Keratinocyte (primary cell): Measurements from ENCODE around the gene CDKL5. TPM values are rescaled to one million over a fixed set of nuclear protein-coding genes. Genes with fewer than 3 reads are reported as not detected.

Source experiments
- DNase-seq: peaks from one replicate; pipeline ENCODE4 v3.0.0-alpha.2; 2011; ENCODE audit warnings: low read depth, missing footprints, low spot score
- FAIRE-seq: peaks from 2 replicates; lab custom pipeline; 2011; peaks lifted over from hg19 to GRCh38; lab: Jason Lieb, UNC
- H2AFZ ChIP-seq: 2 replicates; pipeline ENCODE4 v1.6.0; 2012; ENCODE audit warnings: low read length, control low read depth, inconsistent platforms; ENCODE audit not compliant: control insufficient read depth
- H3K27ac ChIP-seq: 2 replicates; pipeline ENCODE4 v1.5.1; 2011; ENCODE audit warnings: low read length; ENCODE audit not compliant: control insufficient read depth, insufficient read depth
- H3K27me3 ChIP-seq: 3 replicates; pipeline ENCODE4 v1.6.0; 2011; ENCODE audit warnings: low read length; ENCODE audit not compliant: control insufficient read depth, insufficient read depth; ENCODE audit errors: extremely low read depth
- H3K36me3 ChIP-seq, 2 experiments: 2 replicates in 1 of 2; 3 replicates in 1 of 2; pipeline ENCODE4 v1.5.1; 2011; ENCODE audit warnings: low read length in 2 of 2, mild to moderate bottlenecking in 1 of 2; ENCODE audit not compliant: control insufficient read depth in 2 of 2, insufficient read depth in 2 of 2; ENCODE audit errors: extremely low read depth in 1 of 2
- H3K4me1 ChIP-seq: 3 replicates; pipeline ENCODE4 v1.5.1; 2011; ENCODE audit warnings: low read length; ENCODE audit not compliant: control insufficient read depth, insufficient read depth; ENCODE audit errors: extremely low read depth
- H3K4me2 ChIP-seq: 3 replicates; pipeline ENCODE4 v1.6.0; 2011; ENCODE audit warnings: low read depth, low read length; ENCODE audit not compliant: control insufficient read depth, insufficient read depth; ENCODE audit errors: extremely low read depth
- H3K4me3 ChIP-seq, 3 experiments: fragments of 200-600 bp in 1 of 3; sonication (generic) in 1 of 3; 2 replicates in 2 of 3; 3 replicates in 1 of 3; pipeline ENCODE4 v1.5.1; 2011 to 2016; ENCODE audit warnings: low read length in 3 of 3, mild to moderate bottlenecking in 3 of 3, control low read depth in 2 of 3, inconsistent platforms in 1 of 3, low read depth in 1 of 3, mixed read lengths in 1 of 3, mixed run types in 1 of 3, moderate library complexity in 1 of 3; ENCODE audit not compliant: control insufficient read depth in 2 of 3, insufficient read depth in 2 of 3; ENCODE audit errors: extremely low read depth in 1 of 3
- H3K79me2 ChIP-seq: 2 replicates; pipeline ENCODE4 v1.6.0; 2012; ENCODE audit warnings: low read length; ENCODE audit not compliant: control insufficient read depth, insufficient read depth
- H3K9ac ChIP-seq: 3 replicates; pipeline ENCODE4 v1.6.0; 2011; ENCODE audit warnings: low read length; ENCODE audit not compliant: control insufficient read depth, insufficient read depth; ENCODE audit errors: extremely low read depth
- H3K9me1 ChIP-seq: 3 replicates; pipeline ENCODE4 v1.6.0; 2011; ENCODE audit warnings: low read length; ENCODE audit not compliant: control insufficient read depth, insufficient read depth; ENCODE audit errors: extremely low read depth
- H3K9me3 ChIP-seq: 2 replicates; pipeline ENCODE4 v1.5.1; 2012; ENCODE audit warnings: low read depth, low read length; ENCODE audit not compliant: control insufficient read depth
- H4K20me1 ChIP-seq: 3 replicates; pipeline ENCODE4 v1.6.0; 2011; ENCODE audit warnings: low read length; ENCODE audit not compliant: control insufficient read depth, insufficient read depth; ENCODE audit errors: extremely low read depth
- EZH2 ChIP-seq: IDR thresholded peaks from one replicate; pipeline ENCODE4 v1.6.1; 2012; ENCODE audit warnings: inconsistent platforms, mild to moderate bottlenecking, low read length, moderate library complexity
- dilution Hi-C: fragments of 300-500 bp; cut with MboI; formaldehyde crosslinking; loops from one replicate; pipeline ENCODE4 v1.7.0; 2020; ENCODE audit warnings: low sequenced_read_pairs; ENCODE audit not compliant: extremely low pct_ligation_motif_present
- polyA plus RNA-seq, 5 experiments: library from polyadenylated mRNA; depleted of rRNA in 3 of 5; stranded (reverse) in 3 of 5; stranded (forward) in 1 of 5; unstranded in 1 of 5; fragments of >200 nt; gene quantifications; 1 replicate in 1 of 5; 2 replicates in 3 of 5; 3 replicates in 1 of 5; pipeline versions ENCODE4 v1.2.1 to v1.2.3, GENCODE V29; 2011 to 2012; ENCODE audit warnings: missing spikeins in 2 of 5, low read depth in 1 of 5, low replicate concordance in 1 of 5
- TF ChIP-seq, protein P1 (sequence below), 3 experiments: IDR thresholded peaks in 1 of 3; conservative IDR thresholded peaks in 1 of 3; optimal IDR thresholded peaks in 1 of 3; 2 replicates in 2 of 3; 3 replicates in 1 of 3; pipeline versions ENCODE3 to v1.5.1; 2011; ENCODE audit warnings: low read length in 3 of 3, mild to moderate bottlenecking in 3 of 3, moderate library complexity in 2 of 3, control low read depth in 1 of 3, inconsistent platforms in 1 of 3; ENCODE audit not compliant: insufficient read depth in 2 of 3; ENCODE audit errors: extremely low read depth in 1 of 3

The CDKL5 gene
- polyA plus RNA-seq, 1 donor (not counting 4 experiments of a cell fraction or from before 2014, with no cell fraction given): 3.4 TPM

- Histone ChIP-seq H3K9me1 (no peaks in the 10 kb centered on the region), H3K27me3 (no peaks in the 10 kb centered on the region), H3K79me2 (no peaks in the 10 kb centered on the region), H2AFZ (no peak overlapping the region), H3K4me1 (peaks cover 15% of the 10 kb centered on the region), H3K9ac (no peak overlapping the region), H4K20me1 (no peaks in the 10 kb centered on the region), H3K36me3 (no peaks in the 10 kb centered on the region), H3K9me3 (no peaks in the 10 kb centered on the region), H3K4me3 (no peak overlapping the region), H3K4me2 (no peak overlapping the region), H3K27ac (no peak overlapping the region)
- TF ChIP-seq, protein P1, sequence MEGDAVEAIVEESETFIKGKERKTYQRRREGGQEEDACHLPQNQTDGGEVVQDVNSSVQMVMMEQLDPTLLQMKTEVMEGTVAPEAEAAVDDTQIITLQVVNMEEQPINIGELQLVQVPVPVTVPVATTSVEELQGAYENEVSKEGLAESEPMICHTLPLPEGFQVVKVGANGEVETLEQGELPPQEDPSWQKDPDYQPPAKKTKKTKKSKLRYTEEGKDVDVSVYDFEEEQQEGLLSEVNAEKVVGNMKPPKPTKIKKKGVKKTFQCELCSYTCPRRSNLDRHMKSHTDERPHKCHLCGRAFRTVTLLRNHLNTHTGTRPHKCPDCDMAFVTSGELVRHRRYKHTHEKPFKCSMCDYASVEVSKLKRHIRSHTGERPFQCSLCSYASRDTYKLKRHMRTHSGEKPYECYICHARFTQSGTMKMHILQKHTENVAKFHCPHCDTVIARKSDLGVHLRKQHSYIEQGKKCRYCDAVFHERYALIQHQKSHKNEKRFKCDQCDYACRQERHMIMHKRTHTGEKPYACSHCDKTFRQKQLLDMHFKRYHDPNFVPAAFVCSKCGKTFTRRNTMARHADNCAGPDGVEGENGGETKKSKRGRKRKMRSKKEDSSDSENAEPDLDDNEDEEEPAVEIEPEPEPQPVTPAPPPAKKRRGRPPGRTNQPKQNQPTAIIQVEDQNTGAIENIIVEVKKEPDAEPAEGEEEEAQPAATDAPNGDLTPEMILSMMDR (optimal IDR thresholded peaks at IDR 0.05 in 1 of 3, IDR thresholded peaks at IDR 0.05 in 1 of 3, conservative IDR thresholded peaks at IDR 0.05 in 1 of 3; ENCODE audit: extremely low read depth in 1 of 3, insufficient read depth in 2 of 3, low read length in 3 of 3): no peak
- no peak for TF ChIP-seq EZH2
- DNase-seq (no peak), FAIRE-seq (no peak)
- dilution Hi-C loops: no loop called here
Measured at GRCh38 chrX:18619288-18619687, 193.9 kb downstream of the CDKL5 start.

GRCh38 chrX:18620349-18620748 is 194.9 kb downstream of the CDKL5 start:
- no peak overlapping the region for H2AFZ ChIP-seq
- H3K4me1 ChIP-seq: peaks cover 15% of the 10 kb centered on the region
- DNase-seq (no peak), FAIRE-seq (no peak)
- no peaks in the 10 kb centered on the region for H3K79me2 ChIP-seq
- no peaks in the 10 kb centered on the region for H3K27me3 ChIP-seq
- no peak overlapping the region for H3K4me2 ChIP-seq
- H4K20me1 ChIP-seq: no peaks in the 10 kb centered on the region
- no peak overlapping the region for H3K4me3 ChIP-seq
- TF ChIP-seq, protein P1 (optimal IDR thresholded peaks at IDR 0.05 in 1 of 3, IDR thresholded peaks at IDR 0.05 in 1 of 3, conservative IDR thresholded peaks at IDR 0.05 in 1 of 3; ENCODE audit: extremely low read depth in 1 of 3, insufficient read depth in 2 of 3, low read length in 3 of 3): no peak
- no peak for TF ChIP-seq EZH2
- H3K9ac ChIP-seq: no peak overlapping the region
- no peaks in the 10 kb centered on the region for H3K9me3 ChIP-seq
- no peaks in the 10 kb centered on the region for H3K9me1 ChIP-seq
- no peak overlapping the region for H3K27ac ChIP-seq
- dilution Hi-C loops: no loop called here
- no peaks in the 10 kb centered on the region for H3K36me3 ChIP-seq
